MM.1S (cell line): ENCODE results near the gene MAGOHB.

Experiments used
- EZH2 ChIP-seq: fragments of 300-600 bp; sonication (generic); optimal IDR thresholded peaks from 2 replicates; pipeline ENCODE3; 2017; ENCODE audit warnings: low read depth, mild to moderate bottlenecking, antibody characterized with exemption, low read length, mixed read lengths
- EZH2phosphoT487 ChIP-seq: fragments of 300-600 bp; sonication (generic); IDR thresholded peaks from 2 replicates; pipeline ENCODE4 v1.6.1; 2018; ENCODE audit warnings: antibody characterized with exemption, low read length
- TF ChIP-seq, protein P1 (sequence below): fragments of 300-600 bp; sonication (generic); IDR thresholded peaks from 2 replicates; pipeline ENCODE4 v1.5.1; 2016; ENCODE audit warnings: antibody characterized with exemption, low read length, mixed read lengths

DNA sequence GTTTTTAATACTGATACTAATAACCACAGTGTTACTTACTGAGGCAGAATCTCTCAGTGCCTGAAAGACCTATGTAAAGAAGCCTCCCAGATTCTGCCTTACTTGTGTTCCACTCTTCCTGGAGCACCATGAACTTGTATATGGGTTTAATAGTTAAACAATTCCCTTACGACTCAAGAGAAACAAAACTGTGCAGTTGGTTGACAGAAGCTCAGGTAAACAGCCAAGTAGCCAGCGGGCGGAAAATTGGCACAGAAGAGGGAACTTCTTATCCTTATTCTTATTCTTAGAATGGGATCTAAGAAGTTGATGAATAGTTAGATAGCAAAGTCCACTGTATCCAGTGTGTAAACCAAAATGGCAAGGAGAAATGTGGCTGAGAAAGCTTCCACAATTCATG lies 22.7 kb upstream of the MAGOHB start:
- TF ChIP-seq, protein P1, sequence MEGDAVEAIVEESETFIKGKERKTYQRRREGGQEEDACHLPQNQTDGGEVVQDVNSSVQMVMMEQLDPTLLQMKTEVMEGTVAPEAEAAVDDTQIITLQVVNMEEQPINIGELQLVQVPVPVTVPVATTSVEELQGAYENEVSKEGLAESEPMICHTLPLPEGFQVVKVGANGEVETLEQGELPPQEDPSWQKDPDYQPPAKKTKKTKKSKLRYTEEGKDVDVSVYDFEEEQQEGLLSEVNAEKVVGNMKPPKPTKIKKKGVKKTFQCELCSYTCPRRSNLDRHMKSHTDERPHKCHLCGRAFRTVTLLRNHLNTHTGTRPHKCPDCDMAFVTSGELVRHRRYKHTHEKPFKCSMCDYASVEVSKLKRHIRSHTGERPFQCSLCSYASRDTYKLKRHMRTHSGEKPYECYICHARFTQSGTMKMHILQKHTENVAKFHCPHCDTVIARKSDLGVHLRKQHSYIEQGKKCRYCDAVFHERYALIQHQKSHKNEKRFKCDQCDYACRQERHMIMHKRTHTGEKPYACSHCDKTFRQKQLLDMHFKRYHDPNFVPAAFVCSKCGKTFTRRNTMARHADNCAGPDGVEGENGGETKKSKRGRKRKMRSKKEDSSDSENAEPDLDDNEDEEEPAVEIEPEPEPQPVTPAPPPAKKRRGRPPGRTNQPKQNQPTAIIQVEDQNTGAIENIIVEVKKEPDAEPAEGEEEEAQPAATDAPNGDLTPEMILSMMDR: no peak
- no peak for TF ChIP-seq EZH2phosphoT487
- no peak for TF ChIP-seq EZH2
